HepG2 (cell line): ENCODE data around the gene WDR5B. TPM values are rescaled to one million over a fixed set of nuclear protein-coding genes. Genes with fewer than 3 reads are reported as not detected.

ENCODE experiments used
- RERE ChIP-seq: IDR thresholded peaks from 2 replicates; pipeline ENCODE4 v1.6.1; 2016; ENCODE audit warnings: low read depth, missing genetic modification reagents, missing compliant biosample characterization
- SMARCE1 ChIP-seq: fragments of 450-650 bp; IDR thresholded peaks from 2 replicates; pipeline ENCODE4 v1.6.1; 2017; ENCODE audit warnings: borderline replicate concordance
- ZMAT3 ChIP-seq: sonication (generic); formaldehyde crosslinking; conservative IDR thresholded peaks from 2 replicates; pipeline ENCODE4 v1.7.0; 2021; ENCODE audit warnings: missing genetic modification reagents
- ZNF556 ChIP-seq: sonication (generic); formaldehyde crosslinking; IDR thresholded peaks from 2 replicates; pipeline ENCODE4 v1.4.0; 2020; ENCODE audit warnings: mild to moderate bottlenecking, missing genetic modification reagents, borderline replicate concordance
- polyA plus RNA-seq, 8 experiments: library from polyadenylated mRNA; depleted of rRNA in 3 of 8; stranded (reverse) in 7 of 8; unstranded in 1 of 8; fragments of >200 nt; fragmentation: Illumina TruSeq in 4 of 8; extraction: Trizol in 4 of 8; gene quantifications; 2 replicates each; pipeline versions ENCODE4 v1.2.1 to v1.2.3, GENCODE V29; 2011 to 2016; ENCODE audit warnings: low read depth in 4 of 8, missing spikeins in 1 of 8, mixed read lengths in 1 of 8; ENCODE audit not compliant: insufficient read depth in 1 of 8
- total RNA-seq, 5 experiments: library from RNA; depleted of rRNA; stranded (reverse); fragments of >200 nt; fragmentation: Illumina TruSeq; extraction: Trizol; gene quantifications; 2 replicates each; pipeline ENCODE4 v1.2.3, GENCODE V29; 2016; ENCODE audit warnings: low read depth in 1 of 5
- TF ChIP-seq, protein P1 (sequence below), 2 experiments: fragments of 450-650 bp in 1 of 2; sonication (generic) in 1 of 2; formaldehyde crosslinking in 1 of 2; IDR thresholded peaks; 2 replicates each; pipeline versions ENCODE4 v1.6.1 to v1.8.0; 2016 to 2022; ENCODE audit warnings: antibody characterized with exemption in 1 of 2, mild to moderate bottlenecking in 1 of 2, missing genetic modification reagents in 1 of 2

WDR5B gene
- total and polyA plus RNA-seq, 2 of the 13 experiments (the other 11 are each of a cell fraction or from before 2014, with no cell fraction given), result 2.5 to 3.6 TPM

DNA sequence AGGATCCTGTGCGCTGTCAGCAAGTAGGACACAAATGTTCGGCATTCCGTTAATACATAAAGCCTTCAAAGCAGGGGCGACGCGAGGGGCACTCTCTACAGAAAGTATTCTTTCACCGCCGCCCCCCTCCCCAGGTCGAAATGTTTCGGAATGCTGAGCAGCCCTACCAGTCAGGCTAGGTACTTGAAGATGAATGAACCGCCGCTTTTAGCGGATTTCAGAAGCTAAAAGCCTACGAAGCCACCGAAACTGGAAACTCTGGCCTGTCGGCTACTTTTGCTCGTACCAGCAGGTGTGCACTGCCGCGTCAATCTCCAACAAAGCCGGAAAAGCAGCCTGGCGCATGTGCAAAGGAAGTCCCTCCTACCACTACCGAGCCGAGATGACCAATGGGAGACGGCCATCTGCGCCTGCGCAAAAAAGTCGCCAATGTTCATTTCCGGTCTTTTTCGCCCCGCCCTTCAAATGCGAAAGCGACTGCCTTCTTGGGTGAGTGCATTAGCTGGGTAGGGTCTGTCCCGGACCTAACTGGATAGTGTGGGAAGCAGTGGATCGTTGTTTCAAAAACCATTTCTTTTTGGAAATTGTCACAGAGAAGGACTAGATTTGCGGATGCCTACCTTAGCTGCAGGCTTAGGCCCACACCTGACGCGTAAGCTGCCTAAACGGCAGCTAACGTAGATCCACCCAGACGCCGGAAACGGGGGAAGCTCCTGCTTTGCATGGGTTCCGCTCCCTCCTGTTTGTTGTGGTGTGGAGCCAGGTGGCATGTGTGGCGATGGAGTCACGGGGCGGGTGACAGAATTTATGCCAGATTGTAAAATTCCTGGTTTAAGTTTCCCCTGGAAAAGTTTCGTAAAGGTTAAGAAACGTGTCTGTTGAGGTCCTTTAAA, at the start of gene WDR5B (continued):
- TF ChIP-seq, protein P1, sequence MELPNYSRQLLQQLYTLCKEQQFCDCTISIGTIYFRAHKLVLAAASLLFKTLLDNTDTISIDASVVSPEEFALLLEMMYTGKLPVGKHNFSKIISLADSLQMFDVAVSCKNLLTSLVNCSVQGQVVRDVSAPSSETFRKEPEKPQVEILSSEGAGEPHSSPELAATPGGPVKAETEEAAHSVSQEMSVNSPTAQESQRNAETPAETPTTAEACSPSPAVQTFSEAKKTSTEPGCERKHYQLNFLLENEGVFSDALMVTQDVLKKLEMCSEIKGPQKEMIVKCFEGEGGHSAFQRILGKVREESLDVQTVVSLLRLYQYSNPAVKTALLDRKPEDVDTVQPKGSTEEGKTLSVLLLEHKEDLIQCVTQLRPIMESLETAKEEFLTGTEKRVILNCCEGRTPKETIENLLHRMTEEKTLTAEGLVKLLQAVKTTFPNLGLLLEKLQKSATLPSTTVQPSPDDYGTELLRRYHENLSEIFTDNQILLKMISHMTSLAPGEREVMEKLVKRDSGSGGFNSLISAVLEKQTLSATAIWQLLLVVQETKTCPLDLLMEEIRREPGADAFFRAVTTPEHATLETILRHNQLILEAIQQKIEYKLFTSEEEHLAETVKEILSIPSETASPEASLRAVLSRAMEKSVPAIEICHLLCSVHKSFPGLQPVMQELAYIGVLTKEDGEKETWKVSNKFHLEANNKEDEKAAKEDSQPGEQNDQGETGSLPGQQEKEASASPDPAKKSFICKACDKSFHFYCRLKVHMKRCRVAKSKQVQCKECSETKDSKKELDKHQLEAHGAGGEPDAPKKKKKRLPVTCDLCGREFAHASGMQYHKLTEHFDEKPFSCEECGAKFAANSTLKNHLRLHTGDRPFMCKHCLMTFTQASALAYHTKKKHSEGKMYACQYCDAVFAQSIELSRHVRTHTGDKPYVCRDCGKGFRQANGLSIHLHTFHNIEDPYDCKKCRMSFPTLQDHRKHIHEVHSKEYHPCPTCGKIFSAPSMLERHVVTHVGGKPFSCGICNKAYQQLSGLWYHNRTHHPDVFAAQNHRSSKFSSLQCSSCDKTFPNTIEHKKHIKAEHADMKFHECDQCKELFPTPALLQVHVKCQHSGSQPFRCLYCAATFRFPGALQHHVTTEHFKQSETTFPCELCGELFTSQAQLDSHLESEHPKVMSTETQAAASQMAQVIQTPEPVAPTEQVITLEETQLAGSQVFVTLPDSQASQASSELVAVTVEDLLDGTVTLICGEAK (IDR thresholded peaks at IDR 0.05), result no peak
- TF ChIP-seq, protein P1 (CRISPR knock-in tag; IDR thresholded peaks at IDR 0.05), result peak; percentile 59; the same call in 1 of the 2 replicates
- TF ChIP-seq ZNF556 (CRISPR knock-in tag) (peak; percentile 50; the same call in 1 of the 2 replicates), SMARCE1 (no peak), RERE (0 out of 2 replicates have a peak, but pooled peaks have one; percentile 8), ZMAT3 (CRISPR knock-in tag) (peak; percentile 74; the same call in 1 of the 2 replicates)
